Endothelial cell of umbilical vein (primary cell): ENCODE measurements around the gene BPTF. TPM values are rescaled to one million over a fixed set of nuclear protein-coding genes. Genes with fewer than 3 reads are reported as not detected.

Source experiments
- BruUV-seq: library from RNA; stranded (reverse); fragments of 400-500 nt; replicated peaks from 2 replicates; lab custom pipeline; 2021; lab: Mats Ljungman, UMichigan
- CTCF ChIA-PET: fragments of 300-600, 350-600 bp; sonication (Branson Sonifier 250); formaldehyde crosslinking; loops from one replicate; lab custom pipeline; 2021; ENCODE audit warnings: antibody characterized with exemption, inconsistent platforms; lab: Charles Lee
- POLR2A ChIA-PET: fragments of 300-600, 350-600 bp; sonication (Branson Sonifier 250); formaldehyde crosslinking; loops from one replicate; lab custom pipeline; 2021; ENCODE audit warnings: antibody characterized with exemption, inconsistent platforms; lab: Charles Lee
- DNase-seq: peaks from one replicate; pipeline ENCODE4 v3.0.0-alpha.2; 2011; ENCODE audit warnings: low read depth, low spot score
- FAIRE-seq: peaks from 2 replicates; lab custom pipeline; 2011; peaks lifted over from hg19 to GRCh38; lab: Jason Lieb, UNC
- H2AFZ ChIP-seq: 2 replicates; pipeline ENCODE4 v1.6.0; 2012; ENCODE audit warnings: low read depth, low read length, control low read depth, inconsistent platforms
- H3K27ac ChIP-seq: 2 replicates; pipeline ENCODE4 v1.5.1; 2011; ENCODE audit warnings: low read depth, mild to moderate bottlenecking, control low read depth, low read length, moderate library complexity; ENCODE audit not compliant: insufficient read depth
- H3K27me3 ChIP-seq, 2 experiments: 2 replicates each; pipeline versions ENCODE4 v1.6.0 to v1.6.1; 2011; ENCODE audit warnings: low read length in 2 of 2, mixed read lengths in 1 of 2; ENCODE audit not compliant: control insufficient read depth in 2 of 2, insufficient read depth in 2 of 2
- H3K36me3 ChIP-seq, 2 experiments: 2 replicates in 1 of 2; 3 replicates in 1 of 2; pipeline ENCODE4 v1.5.1; 2011; ENCODE audit warnings: low read length in 2 of 2, mild to moderate bottlenecking in 1 of 2, moderate library complexity in 1 of 2; ENCODE audit not compliant: control insufficient read depth in 2 of 2, insufficient read depth in 2 of 2; ENCODE audit errors: extremely low read depth in 1 of 2
- H3K4me1 ChIP-seq: 3 replicates; pipeline ENCODE4 v1.5.1; 2011; ENCODE audit warnings: mild to moderate bottlenecking, low read length; ENCODE audit not compliant: control insufficient read depth, insufficient read depth; ENCODE audit errors: extremely low read depth
- H3K4me2 ChIP-seq: 2 replicates; pipeline ENCODE4 v1.6.1; 2011; ENCODE audit warnings: low read length, control low read depth, mixed read lengths; ENCODE audit not compliant: insufficient read depth
- H3K4me3 ChIP-seq, 3 experiments: fragments of 200-600 bp in 1 of 3; sonication (generic), shearing (Covaris generic) in 1 of 3; replicated peaks in 1 of 3; 2 replicates each; pipeline ENCODE4 v1.5.1; 2011 to 2016; ENCODE audit warnings: control low read depth in 3 of 3, low read length in 3 of 3, mild to moderate bottlenecking in 2 of 3, inconsistent platforms in 1 of 3, low read depth in 1 of 3, moderate library complexity in 1 of 3; ENCODE audit not compliant: insufficient read depth in 1 of 3
- H3K79me2 ChIP-seq: 2 replicates; pipeline ENCODE4 v1.6.0; 2012; ENCODE audit warnings: low read length, inconsistent platforms; ENCODE audit not compliant: control insufficient read depth, insufficient read depth
- H3K9ac ChIP-seq: replicated peaks from 2 replicates; pipeline ENCODE3; 2011; ENCODE audit warnings: low read length, control low read depth; ENCODE audit not compliant: insufficient read depth; ENCODE audit errors: extremely low read depth
- H3K9me1 ChIP-seq: replicated peaks from 3 replicates; pipeline ENCODE4 v1.6.0; 2011; ENCODE audit warnings: mild to moderate bottlenecking, low read length; ENCODE audit not compliant: control insufficient read depth, insufficient read depth; ENCODE audit errors: extremely low read depth
- H3K9me3 ChIP-seq: replicated peaks from 2 replicates; pipeline ENCODE4 v1.5.1; 2012; ENCODE audit warnings: low read length, inconsistent platforms; ENCODE audit not compliant: control insufficient read depth, insufficient read depth
- H4K20me1 ChIP-seq: replicated peaks from 2 replicates; pipeline ENCODE3; 2011; ENCODE audit warnings: mild to moderate bottlenecking, low read length; ENCODE audit not compliant: control insufficient read depth, insufficient read depth; ENCODE audit errors: extremely low read depth
- EZH2 ChIP-seq: IDR thresholded peaks from 2 replicates; pipeline ENCODE4 v1.6.1; 2012; ENCODE audit warnings: borderline replicate concordance, low read depth, mild to moderate bottlenecking, moderate library complexity, low read length, inconsistent platforms; ENCODE audit not compliant: severe bottlenecking
- FOS ChIP-seq: IDR thresholded peaks from 2 replicates; pipeline ENCODE4 v1.6.1; 2011; ENCODE audit warnings: mild to moderate bottlenecking, low read length, moderate library complexity, borderline replicate concordance; ENCODE audit not compliant: insufficient read depth
- GATA2 ChIP-seq: IDR thresholded peaks from 2 replicates; pipeline ENCODE4 v1.7.0; 2011; ENCODE audit warnings: low read depth, mild to moderate bottlenecking, moderate library complexity, mixed read lengths, low read length; ENCODE audit not compliant: insufficient read length, insufficient read depth
- JUN ChIP-seq: IDR thresholded peaks from 2 replicates; pipeline ENCODE4 v1.6.1; 2011; ENCODE audit warnings: borderline replicate concordance, low read depth; ENCODE audit not compliant: insufficient read length, insufficient read depth
- MYC ChIP-seq: IDR thresholded peaks from one replicate; pipeline ENCODE4 v1.6.1; 2011; ENCODE audit warnings: mild to moderate bottlenecking, low read depth, low read length
- POLR2A ChIP-seq: IDR thresholded peaks from 2 replicates; pipeline ENCODE4 v1.6.1; 2012; ENCODE audit warnings: low read depth, mild to moderate bottlenecking, control low read depth, low read length
- POLR2AphosphoS5 ChIP-seq: IDR thresholded peaks from 2 replicates; pipeline ENCODE4 v1.6.1; 2012; ENCODE audit warnings: low read depth, mild to moderate bottlenecking, control low read depth, low read length, moderate library complexity; ENCODE audit not compliant: insufficient read depth
- dilution Hi-C: fragments of 300-500 bp; cut with MboI; formaldehyde crosslinking; loops from one replicate; pipeline ENCODE4 v1.15.0; 2019; ENCODE audit warnings: low sequenced_read_pairs; ENCODE audit not compliant: extremely low pct_ligation_motif_present
- intact Hi-C: fragments of 100-400 bp; cut with micrococcal nuclease; formaldehyde crosslinking; loops from one replicate; pipeline ENCODE4 v1.10.0; 2022
- polyA plus RNA-seq, 4 experiments: library from polyadenylated mRNA; depleted of rRNA in 3 of 4; stranded (reverse) in 3 of 4; unstranded in 1 of 4; fragments of >200 nt; gene quantifications; 2 replicates each; pipeline versions ENCODE4 v1.2.1 to v1.2.3, GENCODE V29; 2011 to 2012; ENCODE audit warnings: missing spikeins in 1 of 4
- total RNA-seq: library from RNA; stranded (reverse); gene quantifications from 2 replicates; pipeline ENCODE4 v1.2.3, GENCODE V29; 2021
- TF ChIP-seq, protein P1 (sequence below), 2 donors: IDR thresholded peaks; 1 replicate in 1 of 2; 2 replicates in 1 of 2; pipeline ENCODE4 v1.5.1; 2011; ENCODE audit warnings: low read length in 2 of 2, mild to moderate bottlenecking in 2 of 2, moderate library complexity in 2 of 2, control low read depth in 1 of 2, inconsistent platforms in 1 of 2, low read depth in 1 of 2; ENCODE audit not compliant: insufficient read depth in 1 of 2; ENCODE audit errors: extremely low read depth in 1 of 2
- TF ChIP-seq, protein P2 (sequence below): IDR thresholded peaks from 2 replicates; pipeline ENCODE4 v1.6.1; 2011; ENCODE audit not compliant: insufficient read depth, insufficient read length

BPTF gene
- total and polyA plus RNA-seq, 2 donors (not counting 3 experiments of a cell fraction or from before 2014, with no cell fraction given) = 41.0 to 88.1 TPM

- H3K4me3 ChIP-seq = no peak overlapping the region
- DNase-seq (no peak), FAIRE-seq (no peak)
- no peak for TF ChIP-seq EZH2
- TF ChIP-seq MYC = no peak
- TF ChIP-seq GATA2 = no peak
- no peak for TF ChIP-seq POLR2AphosphoS5
- TF ChIP-seq, protein P1, sequence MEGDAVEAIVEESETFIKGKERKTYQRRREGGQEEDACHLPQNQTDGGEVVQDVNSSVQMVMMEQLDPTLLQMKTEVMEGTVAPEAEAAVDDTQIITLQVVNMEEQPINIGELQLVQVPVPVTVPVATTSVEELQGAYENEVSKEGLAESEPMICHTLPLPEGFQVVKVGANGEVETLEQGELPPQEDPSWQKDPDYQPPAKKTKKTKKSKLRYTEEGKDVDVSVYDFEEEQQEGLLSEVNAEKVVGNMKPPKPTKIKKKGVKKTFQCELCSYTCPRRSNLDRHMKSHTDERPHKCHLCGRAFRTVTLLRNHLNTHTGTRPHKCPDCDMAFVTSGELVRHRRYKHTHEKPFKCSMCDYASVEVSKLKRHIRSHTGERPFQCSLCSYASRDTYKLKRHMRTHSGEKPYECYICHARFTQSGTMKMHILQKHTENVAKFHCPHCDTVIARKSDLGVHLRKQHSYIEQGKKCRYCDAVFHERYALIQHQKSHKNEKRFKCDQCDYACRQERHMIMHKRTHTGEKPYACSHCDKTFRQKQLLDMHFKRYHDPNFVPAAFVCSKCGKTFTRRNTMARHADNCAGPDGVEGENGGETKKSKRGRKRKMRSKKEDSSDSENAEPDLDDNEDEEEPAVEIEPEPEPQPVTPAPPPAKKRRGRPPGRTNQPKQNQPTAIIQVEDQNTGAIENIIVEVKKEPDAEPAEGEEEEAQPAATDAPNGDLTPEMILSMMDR (IDR thresholded peaks at IDR 0.05; ENCODE audit: extremely low read depth in 1 of 2, insufficient read depth in 1 of 2, low read depth in 1 of 2, low read length in 2 of 2) = no peak
- TF ChIP-seq FOS = no peak
- no peak for TF ChIP-seq POLR2A
- TF ChIP-seq, protein P2, sequence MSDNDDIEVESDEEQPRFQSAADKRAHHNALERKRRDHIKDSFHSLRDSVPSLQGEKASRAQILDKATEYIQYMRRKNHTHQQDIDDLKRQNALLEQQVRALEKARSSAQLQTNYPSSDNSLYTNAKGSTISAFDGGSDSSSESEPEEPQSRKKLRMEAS = no peak
- no peak for TF ChIP-seq JUN
- ChIA-PET POLR2A (no interaction called here), CTCF (no interaction called here)
- H3K4me1 ChIP-seq = peaks cover 10% of the 10 kb centered on the region
- intact Hi-C loops (no loop called here), dilution Hi-C loops (no loop called here)
- no peak overlapping the region for H3K4me2 ChIP-seq
- peaks cover 0 to under 1% of the 10 kb centered on the region in 2 experiments for H3K36me3 ChIP-seq
- H2AFZ ChIP-seq = no peak overlapping the region
- H3K27me3 ChIP-seq = no peaks in the 10 kb centered on the region
- H3K27ac ChIP-seq = no peak overlapping the region
- no peaks in the 10 kb centered on the region for H4K20me1 ChIP-seq
- BruUV-seq = no TSS peak
- H3K9ac ChIP-seq = no peak overlapping the region
- no peaks in the 10 kb centered on the region for H3K9me3 ChIP-seq
- no peaks in the 10 kb centered on the region for H3K9me1 ChIP-seq
- H3K79me2 ChIP-seq = no peaks in the 10 kb centered on the region
Observed at GRCh38 chr17:67970783-67971182, 145.5 kb downstream of the BPTF start.
